ENCODE measurements around the gene CIAO2B. TPM values are rescaled to one million over a fixed set of nuclear protein-coding genes. Genes with fewer than 3 reads are reported as not detected.

The CIAO2B gene
- total RNA-seq, 1 experiment from 2014 or later = 119 TPM

DNA sequence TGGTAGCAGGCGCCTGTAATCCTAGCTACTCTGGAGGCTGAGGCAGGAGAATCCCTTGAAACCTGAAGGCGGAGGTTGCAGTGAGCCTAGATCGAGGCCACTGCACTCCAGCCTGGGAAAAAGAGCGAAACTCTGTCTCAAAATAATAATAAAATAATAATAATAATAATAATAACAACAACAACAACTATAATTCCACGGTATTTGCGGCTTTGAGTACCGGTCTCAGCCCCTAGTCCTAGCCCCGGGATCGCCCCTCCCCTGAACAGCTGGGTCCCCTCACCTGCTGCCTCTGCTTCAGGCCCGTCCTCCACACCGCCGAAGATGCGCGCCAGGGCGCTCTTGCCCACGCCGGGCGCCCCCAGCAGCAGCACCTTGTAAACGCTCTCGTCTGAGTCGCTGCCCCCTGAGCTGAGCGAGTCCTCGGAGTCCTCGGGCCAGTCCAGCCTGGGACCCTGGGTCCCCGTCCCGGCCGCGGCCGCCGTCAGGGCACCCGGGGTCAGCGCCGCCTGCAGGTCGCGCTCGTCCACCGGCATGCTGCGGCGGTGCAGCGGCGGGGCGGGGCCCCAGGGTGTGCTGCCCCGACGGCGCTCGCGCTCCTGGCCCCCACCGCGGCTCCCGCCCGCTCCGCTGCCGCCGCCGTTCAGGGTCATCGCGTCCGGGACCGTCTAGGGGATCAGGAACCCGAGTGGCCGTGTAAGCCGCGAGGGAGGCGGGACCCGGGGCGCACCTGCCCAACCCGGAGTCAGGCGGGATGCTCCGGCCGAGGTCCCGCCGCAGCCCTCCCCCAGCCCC lies 9.5 kb downstream of the CIAO2B start:
- no peak overlapping the region for H3K27ac Mint-ChIP-seq (ENCODE audit: unreplicated experiment)
- H3K27me3 Mint-ChIP-seq (ENCODE audit: insufficient read depth, unreplicated experiment) = peaks cover 5% of the 10 kb centered on the region
- no peaks in the 10 kb centered on the region for H3K9me3 Mint-ChIP-seq (ENCODE audit: unreplicated experiment)
- H3K36me3 Mint-ChIP-seq (ENCODE audit: insufficient read depth, unreplicated experiment) = no peaks in the 10 kb centered on the region
- ChIA-PET CTCF (no interaction called here), POLR2A (no interaction called here)
- no TSS peak for BruUV-seq (replicated peaks)
- TF ChIP-seq, protein P1, sequence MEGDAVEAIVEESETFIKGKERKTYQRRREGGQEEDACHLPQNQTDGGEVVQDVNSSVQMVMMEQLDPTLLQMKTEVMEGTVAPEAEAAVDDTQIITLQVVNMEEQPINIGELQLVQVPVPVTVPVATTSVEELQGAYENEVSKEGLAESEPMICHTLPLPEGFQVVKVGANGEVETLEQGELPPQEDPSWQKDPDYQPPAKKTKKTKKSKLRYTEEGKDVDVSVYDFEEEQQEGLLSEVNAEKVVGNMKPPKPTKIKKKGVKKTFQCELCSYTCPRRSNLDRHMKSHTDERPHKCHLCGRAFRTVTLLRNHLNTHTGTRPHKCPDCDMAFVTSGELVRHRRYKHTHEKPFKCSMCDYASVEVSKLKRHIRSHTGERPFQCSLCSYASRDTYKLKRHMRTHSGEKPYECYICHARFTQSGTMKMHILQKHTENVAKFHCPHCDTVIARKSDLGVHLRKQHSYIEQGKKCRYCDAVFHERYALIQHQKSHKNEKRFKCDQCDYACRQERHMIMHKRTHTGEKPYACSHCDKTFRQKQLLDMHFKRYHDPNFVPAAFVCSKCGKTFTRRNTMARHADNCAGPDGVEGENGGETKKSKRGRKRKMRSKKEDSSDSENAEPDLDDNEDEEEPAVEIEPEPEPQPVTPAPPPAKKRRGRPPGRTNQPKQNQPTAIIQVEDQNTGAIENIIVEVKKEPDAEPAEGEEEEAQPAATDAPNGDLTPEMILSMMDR (IDR thresholded peaks at IDR 0.05; ENCODE audit: insufficient read depth in 1 of 2, low read depth in 1 of 2, low read length in 1 of 2, severe bottlenecking in 1 of 2, unreplicated experiment in 1 of 2) = peak; percentile 38 to 48
- peak in 1 of 2 experiments; percentile 76 for DNase-seq
- Histone ChIP-seq H3K4me3 (ENCODE audit: low read depth, low read length) (peak overlapping the region; percentile 41), H3K27me3 (replicated peaks; ENCODE audit: control insufficient read depth, insufficient read depth, low read length) (no peaks in the 10 kb centered on the region), H3K36me3 (ENCODE audit: control insufficient read depth, insufficient read depth, low read length) (no peaks in the 10 kb centered on the region), H3K4me1 (peaks cover 7% of the 10 kb centered on the region; the same call in 1 of the 2 replicates), H3K9me3 (no peaks in the 10 kb centered on the region)
- H3K4me1 Mint-ChIP-seq (ENCODE audit: low read depth, unreplicated experiment) = no peaks in the 10 kb centered on the region
- peak overlapping the region; percentile 73 for H3K4me3 Mint-ChIP-seq (ENCODE audit: unreplicated experiment)
- intact Hi-C loops (cut with micrococcal nuclease; ENCODE audit: unreplicated experiment) = loop anchor here (1.0 kb wide), 1 partner anchor 29 kb away; no protein-coding TSS in a partner anchor

DNA sequence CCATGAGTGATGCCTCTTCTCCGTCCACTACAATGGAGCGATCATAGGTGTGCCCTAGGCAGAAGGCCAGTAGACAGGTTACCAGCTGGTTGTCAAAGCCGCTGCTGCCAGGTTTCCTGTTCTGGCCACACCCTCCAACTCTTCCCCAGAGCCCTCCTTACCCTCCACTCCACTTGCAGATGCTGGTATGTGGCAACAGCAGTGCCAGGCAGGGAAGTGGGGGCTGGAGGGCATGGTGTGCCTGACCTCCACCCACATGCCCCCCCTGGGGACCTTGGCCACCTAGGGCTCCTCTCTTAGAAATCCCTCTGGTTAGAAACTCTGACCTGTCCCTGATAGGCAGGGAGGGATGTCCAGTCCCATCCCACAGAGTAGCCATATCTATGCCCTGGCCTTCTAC lies 10.3 kb downstream of the CIAO2B start:
- no peaks in the 10 kb centered on the region for H3K9me3 Mint-ChIP-seq (ENCODE audit: unreplicated experiment)
- H3K36me3 Mint-ChIP-seq (ENCODE audit: insufficient read depth, unreplicated experiment) = no peaks in the 10 kb centered on the region
- no peak overlapping the region for H3K4me3 Mint-ChIP-seq (ENCODE audit: unreplicated experiment)
- DNase-seq = no peak
- Histone ChIP-seq H3K4me3 (ENCODE audit: low read depth, low read length) (no peak overlapping the region), H3K4me1 (peaks cover 7% of the 10 kb centered on the region; the same call in 1 of the 2 replicates), H3K9me3 (no peaks in the 10 kb centered on the region), H3K36me3 (ENCODE audit: control insufficient read depth, insufficient read depth, low read length) (no peaks in the 10 kb centered on the region), H3K27me3 (replicated peaks; ENCODE audit: control insufficient read depth, insufficient read depth, low read length) (no peaks in the 10 kb centered on the region)
- TF ChIP-seq, protein P1 (IDR thresholded peaks at IDR 0.05; ENCODE audit: insufficient read depth in 1 of 2, low read depth in 1 of 2, low read length in 1 of 2, severe bottlenecking in 1 of 2, unreplicated experiment in 1 of 2) = no peak
- intact Hi-C loops (cut with micrococcal nuclease; ENCODE audit: unreplicated experiment) = no loop called here
- H3K27me3 Mint-ChIP-seq (ENCODE audit: insufficient read depth, unreplicated experiment) = peaks cover 5% of the 10 kb centered on the region
- no peak overlapping the region for H3K27ac Mint-ChIP-seq (ENCODE audit: unreplicated experiment)
- ChIA-PET POLR2A (no interaction called here), CTCF (no interaction called here)
- no peaks in the 10 kb centered on the region for H3K4me1 Mint-ChIP-seq (ENCODE audit: low read depth, unreplicated experiment)
- BruUV-seq (replicated peaks) = no TSS peak

DNA sequence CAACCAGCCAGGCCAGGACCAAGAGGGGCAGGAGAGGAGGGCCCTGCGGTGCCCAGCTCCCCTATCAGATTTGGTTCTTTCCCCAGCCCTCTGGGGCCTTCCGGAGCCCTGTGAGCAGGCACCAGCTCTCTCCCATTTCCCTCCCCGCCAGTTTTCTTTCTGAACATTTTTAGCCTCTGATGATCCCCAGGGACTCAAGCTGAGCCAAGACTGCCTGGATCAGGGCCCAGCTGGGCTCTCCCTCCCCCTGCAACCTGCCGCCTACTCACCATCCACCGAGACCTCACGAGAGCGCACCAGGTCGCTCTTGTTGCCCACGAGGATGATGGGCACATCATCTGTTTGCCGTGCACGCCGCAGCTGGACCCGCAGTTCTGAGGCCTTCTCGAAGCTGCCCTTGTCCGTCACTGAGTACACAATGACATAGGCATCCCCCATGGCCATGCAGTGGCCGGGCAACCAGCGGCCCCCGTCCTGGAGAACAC lies 10.9 kb downstream of the CIAO2B start:
- CTCF ChIA-PET = no interaction called here
- TF ChIP-seq, protein P1 (IDR thresholded peaks at IDR 0.05; ENCODE audit: insufficient read depth in 1 of 2, low read depth in 1 of 2, low read length in 1 of 2, severe bottlenecking in 1 of 2, unreplicated experiment in 1 of 2) = no peak
- no peaks in the 10 kb centered on the region for H3K36me3 Mint-ChIP-seq (ENCODE audit: insufficient read depth, unreplicated experiment)
- H3K36me3 ChIP-seq (ENCODE audit: control insufficient read depth, insufficient read depth, low read length) = no peaks in the 10 kb centered on the region
- H3K9me3 ChIP-seq = no peaks in the 10 kb centered on the region
- POLR2A ChIA-PET = no interaction called here
- no peak for DNase-seq
- peaks cover 5% of the 10 kb centered on the region for H3K27me3 Mint-ChIP-seq (ENCODE audit: insufficient read depth, unreplicated experiment)
- no peaks in the 10 kb centered on the region for H3K27me3 ChIP-seq (replicated peaks; ENCODE audit: control insufficient read depth, insufficient read depth, low read length)
- H3K4me1 Mint-ChIP-seq (ENCODE audit: low read depth, unreplicated experiment) = no peaks in the 10 kb centered on the region
- H3K4me3 Mint-ChIP-seq (ENCODE audit: unreplicated experiment) = no peak overlapping the region
- H3K27ac Mint-ChIP-seq (ENCODE audit: unreplicated experiment) = no peak overlapping the region
- intact Hi-C loops (cut with micrococcal nuclease; ENCODE audit: unreplicated experiment) = no loop called here
- BruUV-seq (replicated peaks) = no TSS peak
- no peaks in the 10 kb centered on the region for H3K9me3 Mint-ChIP-seq (ENCODE audit: unreplicated experiment)
- peaks cover 7% of the 10 kb centered on the region; the same call in 1 of the 2 replicates for H3K4me1 ChIP-seq
- H3K4me3 ChIP-seq (ENCODE audit: low read depth, low read length) = no peak overlapping the region

Measured in Caco-2 (cell line).